Thyroid gland (tissue), 4 donors: ENCODE results near the gene NFIB. TPM values are rescaled to one million over a fixed set of nuclear protein-coding genes. Genes with fewer than 3 reads are reported as not detected.

Source experiments
- DNase-seq, 2 donors: peaks; one replicate each; pipeline ENCODE4 v3.0.0-alpha.2; 2019
- H3K27ac ChIP-seq, 3 donors: fragments of 200-600 bp; sonication (generic); 1 replicate in 2 of 3; 2 replicates in 1 of 3; pipeline ENCODE4 v1.5.1; 2016 to 2019; ENCODE audit warnings: mild to moderate bottlenecking in 1 of 3, moderate library complexity in 1 of 3
- H3K27me3 ChIP-seq: fragments of 200-600 bp; sonication (generic); one replicate; pipeline ENCODE4 v1.5.1; 2019
- H3K36me3 ChIP-seq, 2 donors: fragments of 200-600 bp; sonication (generic); one replicate each; pipeline ENCODE4 v1.5.1; 2016 to 2019
- H3K4me1 ChIP-seq, 2 donors: fragments of 200-600 bp; sonication (generic); one replicate each; pipeline ENCODE4 v1.5.1; 2017 to 2019
- H3K4me3 ChIP-seq, 3 donors: fragments of 200-600 bp; sonication (generic); replicated peaks in 1 of 3; 1 replicate in 2 of 3; 2 replicates in 1 of 3; pipeline ENCODE4 v1.5.1; 2016; ENCODE audit warnings: mild to moderate bottlenecking in 1 of 3
- H3K9me3 ChIP-seq: fragments of 200-600 bp; sonication (generic); one replicate; pipeline ENCODE4 v1.5.1; 2017
- CTCF ChIP-seq, 6 experiments: fragments of 200-600 bp in 3 of 6; fragments of 450-650 bp in 3 of 6; sonication (generic) in 3 of 6; IDR thresholded peaks; one replicate each; pipeline ENCODE4 v1.5.1; 2016 to 2019; ENCODE audit warnings: antibody characterized with exemption in 6 of 6, mild to moderate bottlenecking in 2 of 6, inconsistent platforms in 1 of 6, moderate library complexity in 1 of 6
- POLR2A ChIP-seq, 2 donors: fragments of 450-650 bp; IDR thresholded peaks; one replicate each; pipeline ENCODE4 v1.6.1; 2017; ENCODE audit warnings: antibody characterized with exemption in 2 of 2, mild to moderate bottlenecking in 2 of 2, moderate library complexity in 1 of 2
- WGBS, 2 donors: methylation state at CpG; one replicate each; pipeline ENCODE4 v1.1.5; 2017; 5-methylcytosine and 5-hydroxymethylcytosine counted together
- intact Hi-C: fragments of 100-400 bp; cut with DNase I; formaldehyde crosslinking; loops from one replicate; pipeline ENCODE4 v1.15.1; 2023
- total RNA-seq, 4 donors: library from RNA; depleted of rRNA; stranded (reverse); fragments of >200 nt; gene quantifications; one replicate each; pipeline ENCODE4 v1.2.3, GENCODE V29; 2016

The NFIB gene
- total RNA-seq, 4 donors from 2014 or later, result 57.9 to 144 (median 125) TPM

- Histone ChIP-seq H3K4me3 (no peak overlapping the region), H3K36me3 (no peaks in the 10 kb centered on the region), H3K4me1 (peaks cover 38 to 45% of the 10 kb centered on the region in 2 donors), H3K27ac (peak overlapping the region in 2 of 3 donors; percentile 39 to 69), H3K27me3 (no peaks in the 10 kb centered on the region), H3K9me3 (no peaks in the 10 kb centered on the region)
- intact Hi-C loops, result no loop called here
- TF ChIP-seq CTCF (IDR thresholded peaks at IDR 0.05) (no peak), POLR2A (IDR thresholded peaks at IDR 0.05) (no peak)
- 7 to 16% methylated on average over 4 of the region's 4 CpGs for WGBS, 2 donors
- no peak for DNase-seq
Observed at GRCh38 chr9:14273696-14274121, 40.2 kb downstream of the NFIB start.

GRCh38 chr9:14272927-14273528, 40.9 kb downstream of the NFIB start:
- Histone ChIP-seq H3K4me1 (peaks cover 38 to 45% of the 10 kb centered on the region in 2 donors), H3K9me3 (no peaks in the 10 kb centered on the region), H3K27me3 (no peaks in the 10 kb centered on the region), H3K4me3 (no peak overlapping the region), H3K27ac (peak overlapping the region in 2 of 3 donors; percentile 39 to 69), H3K36me3 (no peaks in the 10 kb centered on the region)
- WGBS, 2 donors, result 50 to 56% methylated on average over 7 of the region's 7 CpGs
- DNase-seq, result no peak
- TF ChIP-seq POLR2A (IDR thresholded peaks at IDR 0.05) (no peak), CTCF (IDR thresholded peaks at IDR 0.05) (no peak)
- intact Hi-C loops, result no loop called here

- H3K9me3 ChIP-seq, result no peaks in the 10 kb centered on the region
- intact Hi-C loops, result no loop called here
- no peak overlapping the region for H3K4me3 ChIP-seq
- H3K36me3 ChIP-seq, result no peaks in the 10 kb centered on the region
- WGBS, 2 donors, result 26 to 28% methylated on average over 7 of the region's 7 CpGs
- peak; percentile 38 to 50 for DNase-seq
- H3K27ac ChIP-seq, result no peak overlapping the region
- no peak for TF ChIP-seq POLR2A (IDR thresholded peaks at IDR 0.05)
- no peak for TF ChIP-seq CTCF (IDR thresholded peaks at IDR 0.05)
- H3K27me3 ChIP-seq, result no peaks in the 10 kb centered on the region
- peaks cover 34 to 41% of the 10 kb centered on the region in 2 donors for H3K4me1 ChIP-seq
Observed at GRCh38 chr9:14271093-14271673, 42.8 kb downstream of the NFIB start.

- 58 to 62% methylated on average over 4 of the region's 4 CpGs for WGBS, 2 donors
- Histone ChIP-seq H3K4me3 (no peak overlapping the region), H3K36me3 (no peaks in the 10 kb centered on the region), H3K27me3 (no peaks in the 10 kb centered on the region), H3K9me3 (no peaks in the 10 kb centered on the region), H3K4me1 (peaks cover 34 to 41% of the 10 kb centered on the region in 2 donors), H3K27ac (no peak overlapping the region)
- DNase-seq, result no peak
- intact Hi-C loops, result no loop called here
- no peak for TF ChIP-seq POLR2A (IDR thresholded peaks at IDR 0.05)
- TF ChIP-seq CTCF (IDR thresholded peaks at IDR 0.05), result no peak
Observed at GRCh38 chr9:14270358-14271092, 43.4 kb downstream of the NFIB start.

GRCh38 chr9:14269916-14270315, 44.0 kb downstream of the NFIB start:
- no peak for DNase-seq
- Histone ChIP-seq H3K36me3 (no peaks in the 10 kb centered on the region), H3K4me3 (no peak overlapping the region), H3K27ac (no peak overlapping the region), H3K9me3 (no peaks in the 10 kb centered on the region), H3K27me3 (no peaks in the 10 kb centered on the region), H3K4me1 (peaks cover 32 to 40% of the 10 kb centered on the region in 2 donors)
- intact Hi-C loops, result no loop called here
- no peak for TF ChIP-seq POLR2A (IDR thresholded peaks at IDR 0.05)
